ENCODE measurements around the gene FKBP3.
"Not testable (repeated sequence)": the region's sequence is repeated elsewhere in the genome, so short reads cannot be mapped to it uniquely, and the experiment has no call there.

The FKBP3 gene

DNA sequence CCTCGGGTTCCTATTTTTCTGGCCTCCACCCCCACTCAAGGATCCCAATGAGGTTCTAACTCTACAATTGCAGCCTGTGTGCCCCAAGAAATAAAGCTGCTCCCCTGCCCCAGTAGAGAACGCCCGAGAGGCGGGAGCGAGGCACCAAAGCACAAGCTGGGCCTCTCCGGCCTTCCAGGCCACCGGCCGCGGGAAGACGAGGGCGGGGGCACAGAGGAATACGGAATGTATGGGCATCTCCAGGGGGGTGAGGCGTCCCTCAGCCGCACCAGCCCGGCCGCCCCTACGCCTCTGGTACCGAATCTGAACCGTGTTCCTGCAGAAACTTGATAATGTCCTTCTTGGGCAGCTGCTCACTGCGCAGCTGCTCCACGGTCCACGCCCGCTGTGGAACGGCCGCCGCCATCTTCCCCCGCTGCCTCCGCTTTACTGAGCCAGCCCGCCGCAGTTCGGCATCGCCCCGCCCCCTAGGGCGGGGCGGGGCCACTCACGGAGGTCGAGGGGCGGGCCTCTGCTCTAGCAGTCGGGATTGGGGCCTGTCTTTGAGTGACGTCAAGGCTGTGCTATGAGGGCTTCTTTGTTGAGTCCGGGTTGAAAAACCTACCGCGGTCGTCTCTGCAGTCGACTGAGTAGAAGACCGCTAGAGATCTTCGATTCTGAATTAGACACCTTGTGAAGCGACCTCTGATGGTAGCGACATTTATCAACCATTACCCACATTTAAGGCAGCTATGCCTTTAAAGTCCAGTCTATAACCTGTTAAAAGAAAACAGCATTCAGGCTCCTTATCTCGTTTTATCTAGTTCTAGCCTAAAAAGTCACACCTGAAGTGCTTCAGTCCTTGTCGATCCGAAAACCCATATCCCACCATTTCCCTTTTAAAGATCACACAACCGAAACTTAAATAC is at the start of gene FKBP3:
Gene FKBP3, minus strand, starts transcription at position 431 of the 908 bp plus-strand sequence. Its CDS starts 25 bp downstream, at position 406.
- peak; percentile 99 for DNase-seq

DNA sequence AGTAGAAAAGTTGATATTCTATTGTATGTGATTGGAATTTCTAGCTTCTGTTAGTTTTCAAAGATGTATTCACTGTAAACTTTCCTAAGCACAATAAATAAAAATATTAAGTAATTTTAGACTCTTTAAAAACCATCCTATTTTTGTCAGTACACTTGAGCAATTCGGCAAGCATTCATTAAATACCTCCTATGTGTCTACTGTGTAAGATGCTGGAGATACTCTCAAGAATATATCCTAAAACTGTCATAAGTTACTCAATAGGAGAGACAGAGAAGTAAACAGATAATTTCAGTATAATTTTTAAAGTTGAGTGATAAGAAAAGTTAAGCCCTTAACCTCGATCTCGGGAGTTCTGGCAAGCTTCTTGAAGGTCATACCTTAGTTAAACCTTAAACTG is 47.5 kb upstream of the FKBP3 start:
- DNase-seq, result no peak

DNA sequence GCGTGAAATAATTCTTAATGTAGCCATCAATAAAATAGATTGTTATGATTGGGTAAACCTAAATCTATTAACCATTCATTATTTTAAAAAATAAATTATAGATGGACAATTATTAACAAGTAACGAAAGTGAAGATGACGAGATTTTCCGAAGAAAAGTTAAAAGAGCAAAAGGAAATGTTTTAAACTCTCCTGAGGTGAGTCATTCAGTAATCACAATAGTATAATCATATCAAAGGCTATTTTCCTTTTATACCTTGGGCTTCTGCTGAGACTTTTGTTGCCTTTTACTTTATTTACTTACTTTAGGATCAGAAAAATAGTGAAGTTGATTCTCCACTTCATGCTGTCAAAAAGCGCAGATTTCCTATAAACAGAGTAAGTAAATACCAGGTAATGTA is 47.0 kb upstream of the FKBP3 start:
- DNase-seq, result no peak

DNA sequence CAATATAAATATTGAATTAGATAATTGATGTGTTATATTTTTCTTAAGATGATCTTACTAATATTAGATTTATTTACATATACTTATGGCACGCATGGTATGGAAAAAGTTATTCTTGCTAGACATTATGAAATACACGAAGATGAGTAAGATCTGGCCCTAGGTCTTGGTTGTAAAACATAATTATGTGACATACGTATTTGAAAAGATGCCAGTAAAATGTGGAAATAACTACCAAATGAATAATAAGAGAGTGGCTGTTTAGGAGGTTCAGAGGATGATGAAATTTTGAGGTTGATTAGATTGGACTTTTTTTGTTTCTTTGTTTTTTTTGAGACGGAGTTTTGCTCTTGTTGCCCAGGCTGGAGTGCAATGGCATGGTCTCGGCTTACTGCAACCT is 42.8 kb upstream of the FKBP3 start:
- peak; percentile 91 for DNase-seq

DNA sequence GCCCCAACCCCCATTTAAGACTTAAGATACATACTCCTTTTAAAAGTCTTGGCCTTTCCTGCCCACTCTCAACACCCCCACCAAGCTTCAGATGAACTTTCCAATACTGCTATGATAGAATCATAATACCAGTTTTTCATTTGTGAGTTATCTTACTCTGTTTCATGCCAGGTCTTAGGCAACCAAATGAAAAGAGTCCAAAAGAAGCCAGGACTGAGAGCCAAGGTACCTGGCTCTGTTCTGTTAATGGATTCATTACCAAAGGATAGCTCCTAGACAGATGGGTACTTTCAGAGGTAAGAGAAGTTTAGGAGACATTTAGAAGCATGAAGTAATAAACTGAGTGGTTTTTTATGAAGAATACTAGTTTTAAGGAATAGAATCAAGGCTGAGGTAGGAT is 35.6 kb upstream of the FKBP3 start:
- DNase-seq, result no peak

DNA sequence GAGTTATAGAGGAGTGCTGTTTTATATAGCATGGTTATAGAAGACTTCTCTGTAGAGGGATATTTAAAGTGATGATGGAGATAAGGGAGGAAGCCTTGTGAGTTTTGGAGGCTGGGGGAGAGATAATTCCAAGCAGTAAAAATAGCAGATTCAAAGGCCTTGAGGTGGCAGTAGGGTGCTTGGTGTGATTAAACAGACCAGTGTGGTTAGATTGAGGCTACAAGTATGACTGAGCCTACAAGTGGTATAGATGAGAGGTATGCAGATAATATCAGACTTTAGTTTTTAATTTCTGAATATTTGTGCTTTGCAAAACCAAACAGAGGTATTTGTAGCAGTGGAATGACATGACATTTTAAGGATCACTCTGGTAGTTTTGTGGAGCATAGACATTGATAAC is 21.8 kb upstream of the FKBP3 start:
- peak; percentile 8 for DNase-seq

DNA sequence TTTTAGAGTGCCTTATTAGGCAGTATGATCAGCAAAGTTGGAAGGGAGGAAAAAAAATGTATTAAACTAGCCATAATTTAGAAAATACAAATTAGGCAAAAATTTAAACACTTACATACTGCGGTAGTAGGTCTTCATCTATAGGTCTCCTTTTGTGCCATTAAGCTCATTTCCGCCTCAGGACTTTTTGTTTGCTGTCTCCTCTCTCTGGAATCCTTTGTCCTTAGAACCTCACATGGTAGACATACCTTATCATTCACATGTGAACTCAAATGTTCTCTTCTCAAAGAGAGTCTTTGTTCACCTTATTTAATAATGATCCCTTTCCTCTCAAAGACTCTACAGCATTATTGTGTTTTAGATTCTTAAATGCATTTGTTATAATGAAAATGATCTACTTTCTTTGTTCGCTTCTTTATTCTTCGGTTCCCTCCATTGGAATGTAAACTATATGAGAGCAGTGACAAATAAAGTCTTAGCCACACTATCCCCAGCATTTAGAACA is 16.2 kb upstream of the FKBP3 start:
- no peak for DNase-seq

DNA sequence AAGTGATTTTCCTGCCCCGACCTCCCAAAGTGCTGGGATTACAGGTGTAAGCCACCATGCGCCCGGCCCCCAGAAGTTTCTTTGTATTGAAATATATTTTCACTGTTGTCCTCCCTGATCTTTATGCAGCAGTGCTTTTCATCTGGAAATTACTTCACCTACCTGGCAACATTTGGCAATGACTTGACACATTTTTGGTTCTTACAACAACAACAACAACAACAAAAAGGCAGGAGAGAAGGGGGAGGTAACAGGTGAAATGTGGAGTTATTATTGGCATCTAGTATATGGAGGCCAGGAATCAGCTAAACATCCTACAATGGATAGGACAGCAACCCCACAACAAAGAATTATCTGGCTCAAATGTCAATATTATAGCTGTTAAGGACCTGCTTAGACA is 15.3 kb upstream of the FKBP3 start:
- no peak for DNase-seq

DNA sequence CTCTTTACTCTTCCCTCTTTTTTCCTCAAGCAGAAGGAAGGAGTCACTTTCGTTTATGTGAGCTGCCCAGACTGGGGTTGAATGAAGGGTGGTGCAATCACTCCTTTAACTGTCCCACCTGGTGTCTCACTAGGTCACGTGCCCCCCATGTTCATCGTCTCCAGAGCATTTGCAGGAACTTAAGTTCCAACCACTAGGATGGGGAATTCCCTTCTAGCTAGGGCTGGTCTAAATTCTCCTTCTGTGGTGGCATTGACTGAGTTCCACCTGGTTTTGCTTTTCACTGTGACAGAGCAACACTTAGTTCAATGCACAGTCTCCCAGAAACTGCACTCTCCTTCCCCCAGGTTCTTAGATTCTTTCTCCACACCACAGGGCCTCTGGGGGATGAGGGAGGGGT is 10.9 kb upstream of the FKBP3 start:
- no peak for DNase-seq

DNA sequence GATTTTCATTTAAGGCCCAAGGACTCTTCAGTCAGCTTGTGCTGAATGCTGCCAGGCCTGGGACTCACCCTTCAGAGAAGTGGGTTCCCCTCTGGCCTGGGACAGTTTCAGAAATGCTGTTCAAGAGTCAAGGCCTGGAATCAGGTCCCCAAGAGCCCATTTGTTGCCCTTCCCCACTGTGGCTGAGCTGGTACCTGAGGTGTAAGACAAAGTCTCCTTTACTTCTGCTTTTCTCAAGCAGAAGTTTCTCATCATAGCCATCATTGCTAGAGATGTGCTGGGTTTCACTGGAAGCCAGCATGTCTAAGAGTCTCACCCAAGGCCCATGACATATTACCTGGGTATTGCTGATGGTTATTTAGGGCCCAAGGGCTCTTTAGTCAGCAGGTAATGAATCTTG is 10.4 kb upstream of the FKBP3 start:
- no peak for DNase-seq

DNA sequence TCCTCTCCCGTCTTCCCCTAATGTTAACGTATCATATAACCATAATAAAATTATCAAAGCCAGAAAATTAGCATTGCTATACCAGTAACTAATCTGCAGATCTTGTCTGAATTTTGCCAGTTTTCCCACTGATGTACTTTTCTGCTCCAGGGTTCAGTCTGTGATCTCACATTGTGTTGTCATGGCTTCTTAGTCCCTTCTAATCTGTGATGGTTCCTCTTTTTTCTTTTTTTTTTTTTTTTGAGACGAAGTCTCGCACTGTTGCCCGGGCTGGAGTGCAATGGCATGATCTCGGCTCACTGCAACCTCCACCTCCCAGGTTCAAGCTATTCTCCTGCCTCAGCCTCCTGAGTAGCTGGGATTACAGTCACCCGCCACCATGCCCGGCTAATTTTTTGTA is 7.8 kb upstream of the FKBP3 start:
- DNase-seq, result not testable (repeated sequence)

DNA sequence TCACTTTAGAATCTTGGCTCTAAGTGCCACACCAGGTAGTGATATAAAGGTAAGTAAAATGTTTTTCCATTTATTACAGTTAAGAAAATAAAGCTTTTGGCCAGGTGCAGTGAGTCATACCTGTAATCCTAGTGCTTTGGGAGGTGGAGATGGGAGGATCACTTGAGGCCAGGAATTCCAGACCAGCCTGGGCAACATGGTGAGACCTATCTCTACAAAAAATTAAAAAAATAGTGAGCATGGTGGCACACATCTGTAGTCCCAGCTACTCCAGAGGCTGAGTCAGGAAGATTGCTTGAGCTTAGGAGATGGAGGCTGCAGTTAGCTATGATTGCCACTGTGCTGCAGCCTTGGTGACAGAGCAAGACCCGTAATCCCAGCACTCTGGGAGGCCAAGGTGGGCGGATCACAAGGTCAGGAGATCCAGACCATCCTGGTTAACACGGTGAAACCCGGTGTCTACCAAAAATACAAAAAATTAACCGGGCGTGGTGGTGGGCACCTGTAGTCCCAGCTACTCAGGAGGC is 6.4 kb upstream of the FKBP3 start:
- no peak for DNase-seq

DNA sequence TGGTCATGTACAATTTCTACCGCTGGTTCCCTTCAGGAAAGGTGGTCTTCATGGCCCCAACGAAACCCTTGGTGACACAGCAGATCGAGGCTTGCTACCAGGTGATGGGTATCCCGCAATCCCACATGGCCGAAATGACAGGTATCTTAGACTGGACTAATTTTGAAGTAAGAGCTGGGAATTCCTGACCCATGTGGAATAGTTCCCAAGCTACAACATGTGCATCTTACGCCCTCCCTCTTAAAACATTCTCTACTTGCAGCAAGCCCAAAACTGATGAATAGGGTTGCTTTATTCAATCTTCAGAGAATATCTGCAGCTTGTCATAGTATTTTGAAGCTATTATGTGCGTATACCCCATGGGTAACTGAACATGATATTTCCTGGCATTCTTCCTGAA is 2.1 kb upstream of the FKBP3 start:
- no peak for DNase-seq

DNA sequence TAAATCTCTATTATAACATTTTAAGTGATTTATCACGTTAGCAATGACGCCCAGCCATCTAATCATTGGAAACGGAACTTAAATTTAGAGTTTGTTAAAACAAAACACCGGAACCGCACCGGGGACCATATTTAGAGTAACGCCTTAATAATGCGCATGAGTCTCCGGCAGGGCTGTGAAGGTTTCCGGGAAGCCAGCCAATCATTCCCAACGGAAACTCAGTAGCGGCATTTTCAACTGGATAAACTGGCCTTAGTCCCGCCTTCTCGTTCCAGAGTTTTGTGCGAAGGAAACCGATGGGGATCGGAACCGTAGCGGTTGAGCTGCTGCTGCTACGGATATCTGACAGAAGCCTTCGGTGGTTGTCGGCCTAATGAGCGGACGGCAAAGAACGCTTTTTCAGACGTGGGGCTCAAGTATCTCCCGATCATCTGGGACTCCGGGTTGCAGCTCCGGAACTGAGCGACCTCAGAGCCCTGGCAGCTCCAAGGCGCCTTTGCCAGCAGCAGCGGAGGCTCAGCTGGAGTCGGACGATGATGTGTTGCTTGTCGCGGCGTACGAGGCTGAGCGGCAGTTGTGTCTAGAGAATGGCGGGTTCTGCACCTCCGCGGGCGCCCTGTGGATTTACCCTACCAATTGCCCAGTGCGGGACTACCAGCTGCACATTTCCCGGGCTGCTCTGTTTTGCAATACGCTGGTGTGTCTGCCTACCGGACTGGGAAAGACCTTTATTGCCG is 1.5 kb upstream of the FKBP3 start, which contains the start of gene FANCM:
Gene FANCM, plus strand, starts transcription at position 272 of the 737 bp plus-strand sequence. Its CDS starts 102 bp downstream, at position 374.
- DNase-seq, result peak; percentile 98

DNA sequence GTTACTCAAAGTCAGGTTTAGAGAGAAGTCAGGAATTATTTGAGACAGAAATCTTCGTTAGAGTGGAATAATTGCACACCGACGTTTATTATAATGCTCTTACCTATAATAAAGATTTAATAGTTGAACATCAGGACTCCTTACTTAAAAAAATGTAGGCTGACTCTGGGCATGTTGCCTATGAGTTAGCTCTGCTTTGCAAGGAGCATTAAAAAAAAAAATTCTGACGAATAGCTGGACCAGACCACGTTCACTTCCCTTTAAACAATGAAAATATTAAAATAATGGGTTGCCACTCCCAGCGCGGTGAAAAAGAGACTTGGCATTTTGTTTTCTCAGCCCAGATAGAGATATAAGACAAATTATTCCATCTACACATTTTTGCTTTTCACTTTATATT is 875 bp upstream of the FKBP3 start:
- peak; percentile 19 for DNase-seq

DNA sequence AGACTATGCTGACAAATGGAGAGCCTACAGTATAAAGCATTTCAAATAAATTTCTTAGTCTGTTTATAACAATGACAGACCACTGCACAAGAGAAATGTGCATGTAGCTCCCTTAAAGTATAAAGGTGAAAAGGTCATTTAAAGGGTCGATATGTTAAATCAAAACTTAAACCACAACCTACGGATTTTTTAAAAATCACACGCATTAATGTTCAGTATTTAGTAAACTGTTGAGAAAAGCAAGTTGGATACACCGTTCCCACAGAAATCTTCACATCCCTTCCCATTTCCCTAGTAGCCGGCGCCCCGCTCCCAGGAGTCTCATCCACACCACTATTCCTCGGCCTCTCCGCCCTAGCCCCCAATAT is 614 bp downstream of the FKBP3 start:
- DNase-seq, result no peak

DNA sequence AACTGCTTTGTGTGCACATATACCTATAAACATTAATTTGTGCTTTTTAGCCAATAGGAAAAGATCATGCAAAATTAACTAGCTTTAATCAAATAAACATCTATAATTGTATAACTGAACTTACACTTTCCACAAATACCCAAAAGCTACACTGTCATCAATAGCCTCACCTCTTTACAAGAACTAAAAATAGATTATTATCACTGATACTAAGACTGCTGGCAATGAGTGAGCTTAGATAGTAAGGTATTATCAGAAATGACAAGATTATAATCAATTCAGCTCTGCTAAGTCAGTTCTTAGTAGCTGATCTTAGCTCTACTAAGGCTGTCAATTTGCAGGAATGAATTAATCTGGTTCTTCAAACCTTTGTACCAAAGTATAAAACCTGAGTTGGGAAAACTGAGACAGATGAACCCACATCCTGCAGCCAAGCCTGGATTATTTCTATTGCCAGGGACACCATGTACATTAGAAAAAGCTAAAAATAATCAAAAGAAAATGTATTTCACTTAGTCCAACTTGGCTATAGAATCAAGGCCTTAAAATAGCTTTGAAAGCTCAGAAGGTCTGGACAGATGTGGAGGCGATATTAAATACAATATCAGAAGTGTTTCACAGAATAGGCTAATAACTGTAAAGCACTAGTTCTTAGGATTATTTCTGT is 5.2 kb downstream of the FKBP3 start:
- DNase-seq, result no peak

DNA sequence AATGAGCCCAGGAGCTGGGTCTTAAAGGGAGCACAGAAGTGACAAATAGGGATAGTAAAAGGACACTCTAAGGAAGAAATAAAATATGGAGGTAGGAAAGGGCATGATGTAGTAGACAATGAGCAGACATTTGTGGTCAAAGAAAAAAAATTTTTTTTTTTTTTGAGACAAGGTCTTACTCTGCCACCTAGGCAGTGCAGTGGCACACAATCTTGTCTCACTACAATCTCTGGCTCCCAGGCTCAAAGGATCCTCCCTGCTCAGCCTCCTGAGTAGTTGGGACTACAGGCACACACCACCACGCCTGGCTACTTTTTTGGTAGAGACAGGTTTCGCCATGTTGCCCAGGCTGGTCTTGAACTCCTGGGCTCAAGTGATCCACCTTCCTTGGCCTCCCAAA is 8.5 kb downstream of the FKBP3 start:
- DNase-seq, result no peak

DNA sequence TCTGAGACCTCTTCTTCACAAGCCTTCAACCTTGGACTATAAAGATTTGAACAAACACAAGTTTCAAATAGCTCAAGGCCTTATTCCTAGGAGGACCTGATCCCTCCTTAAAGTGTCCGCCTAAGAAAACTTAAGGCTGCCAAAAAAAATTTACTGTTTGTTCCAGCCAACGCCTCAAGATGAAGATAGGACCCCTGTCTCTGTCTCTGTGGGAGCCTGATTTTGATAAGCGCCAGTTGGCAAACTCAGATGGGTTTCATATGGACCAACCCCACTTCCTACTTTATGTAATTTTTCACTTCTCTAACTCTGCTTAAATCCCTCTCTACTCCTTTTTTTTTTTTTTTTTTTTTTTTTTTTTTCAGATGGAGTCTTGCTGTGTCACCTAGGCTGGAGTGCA is 11.0 kb downstream of the FKBP3 start:
- DNase-seq, result no peak

DNA sequence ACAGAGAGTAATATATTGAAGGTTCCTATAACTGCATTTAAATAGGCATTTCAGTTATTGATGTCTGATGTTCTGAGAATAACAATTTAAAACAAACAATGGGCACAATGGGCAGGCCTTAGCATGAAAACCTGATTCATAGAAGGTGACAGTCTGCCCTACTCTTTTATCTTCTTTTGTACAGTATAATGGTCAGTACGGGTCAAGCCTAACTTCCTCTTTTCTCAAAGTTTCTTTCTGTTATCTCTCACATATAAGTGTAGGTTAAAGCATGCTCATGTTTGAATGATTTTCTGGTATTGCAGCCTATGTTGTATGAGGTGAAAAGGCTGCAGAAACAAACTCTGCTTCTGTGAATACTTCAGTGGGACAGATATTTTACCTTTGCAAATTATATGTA is 14.2 kb downstream of the FKBP3 start:
- DNase-seq, result no peak

DNA sequence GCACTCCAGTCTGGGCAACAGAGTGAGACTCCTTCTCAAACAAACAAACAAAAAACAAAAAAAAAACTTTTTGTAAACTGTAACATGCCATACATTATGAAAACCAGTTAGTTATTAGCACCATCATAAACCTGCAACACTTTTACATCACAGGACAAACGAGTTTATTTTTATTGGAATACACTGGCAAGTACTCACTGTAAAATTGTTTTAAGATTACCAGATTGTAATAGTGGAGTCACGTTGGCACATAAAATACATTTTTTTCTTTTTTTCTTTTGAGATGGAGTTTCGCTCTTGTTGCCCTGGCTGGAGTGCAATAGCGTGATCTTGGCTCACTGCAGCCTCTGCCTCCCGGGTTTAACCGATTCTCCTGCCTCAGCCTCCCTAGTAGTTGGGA is 15.7 kb downstream of the FKBP3 start:
- DNase-seq, result no peak

DNA sequence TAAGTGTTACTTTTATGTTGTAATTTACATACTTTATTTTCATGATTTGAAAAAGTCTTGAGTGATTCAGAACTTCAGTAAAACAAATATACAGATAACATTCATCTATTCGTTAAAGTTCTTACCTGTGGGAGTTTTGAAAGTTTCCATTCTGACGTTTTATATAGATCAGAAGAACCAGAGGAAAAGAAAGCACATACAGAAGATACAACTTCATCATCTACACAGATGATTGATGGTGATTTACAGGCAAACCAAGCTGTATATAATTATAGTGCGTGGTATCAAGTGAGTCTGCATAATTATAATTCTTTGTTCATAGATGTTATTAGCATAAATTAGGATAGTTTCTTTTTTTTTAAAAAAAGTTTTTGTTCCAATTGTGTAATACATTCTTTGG is 20.0 kb downstream of the FKBP3 start:
- no peak for DNase-seq
